ENCODE measurements around the gene NEU2. TPM values are rescaled to one million over a fixed set of nuclear protein-coding genes. Genes with fewer than 3 reads are reported as not detected.

The NEU2 gene
- total and polyA plus RNA-seq, 10 of the 15 experiments (the other 5 are each of a cell fraction or from before 2014, with no cell fraction given), result not detected

DNA sequence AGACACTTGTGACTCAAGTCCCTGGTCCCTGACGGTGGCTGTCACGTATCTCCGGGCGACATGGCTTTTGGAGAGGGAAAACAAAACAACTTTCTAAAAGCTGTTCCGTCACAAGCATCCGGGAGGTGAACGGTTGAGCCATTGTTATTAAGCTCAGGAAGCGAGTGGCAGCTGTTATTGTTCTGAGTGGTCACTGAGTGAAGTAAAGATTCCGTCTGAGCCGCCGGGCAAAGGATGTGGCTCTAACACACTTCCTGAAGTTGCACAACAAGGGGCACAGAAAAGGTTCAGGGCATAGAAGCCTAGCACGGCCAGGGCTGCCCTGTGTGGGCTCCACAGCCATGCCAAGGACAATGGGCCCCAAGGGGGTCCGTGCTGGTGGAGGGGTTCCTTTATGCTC lies 52.0 kb downstream of the NEU2 start:
- H3K36me3 ChIP-seq (ENCODE audit: control insufficient read depth in 2 of 2, insufficient read depth in 2 of 2, low read length in 1 of 2), result peaks cover 23 to 47% of the 10 kb centered on the region in 2 experiments
- no peaks in the 10 kb centered on the region for H3K27me3 ChIP-seq (replicated peaks in 1 of 2; ENCODE audit: control insufficient read depth in 2 of 2, insufficient read depth in 2 of 2, low read length in 1 of 2)
- ChIA-PET RAD21 (ENCODE audit: unreplicated experiment) (interaction anchor here (0.6 to 15.1 kb wide), 9 partner anchors 8 to 139 kb away, joined by 3 to 361 read pairs (median 4); partner anchors contain the start of gene INPP5D), CTCF (interaction anchor here (1.0 to 5.8 kb wide), 5 partner anchors 8 to 23 kb away, joined by 3 to 68 read pairs (median 3); partner anchors contain the start of gene INPP5D), POLR2A (interaction anchor here (0.6 to 11.9 kb wide), 5 partner anchors 9 to 99 kb away, joined by 3 to 271 read pairs (median 5); partner anchors contain the start of gene INPP5D), SMC1A (ENCODE audit: uncharacterized antibody, unreplicated experiment) (interaction anchor here (0.6 to 17.9 kb wide), 8 partner anchors 7 to 167 kb away, joined by 3 to 351 read pairs (median 18); partner anchors contain the start of genes ATG16L1 and INPP5D)
- peaks cover 91% of the 10 kb centered on the region for H3K4me1 ChIP-seq (ENCODE audit: control insufficient read depth, insufficient read depth, low read length)
- BruUV-seq (replicated peaks), result no TSS peak
- peak overlapping the region; percentile 88 for H3K4me2 ChIP-seq (ENCODE audit: control insufficient read depth, insufficient read depth)
- intact Hi-C loops (cut with micrococcal nuclease; ENCODE audit: unreplicated experiment), result loop anchor here (5.0 kb wide), 2 partner anchors 118 to 168 kb away; partner anchors contain the start of gene ATG16L1
- peaks cover 80% of the 10 kb centered on the region for H3K79me2 ChIP-seq (ENCODE audit: control insufficient read depth, insufficient read depth, low read length)
- WGBS (ENCODE audit: insufficient coverage, insufficient replicate concordance, low lambda C conversion rate, missing lambda C conversion rate), result 1% methylated on average over 13 of the region's 13 CpGs
- no peak overlapping the region for H2AFZ ChIP-seq (ENCODE audit: control insufficient read depth, low read depth, low read length)
- H3K27ac ChIP-seq (ENCODE audit: control insufficient read depth, insufficient read depth), result peak overlapping the region; percentile 100
- ATAC-seq (peak; percentile 28), FAIRE-seq (no peak), DNase-seq (ENCODE audit: low read depth, low spot score) (peak; percentile 78)
- no peaks in the 10 kb centered on the region for H3K9me3 ChIP-seq (replicated peaks; ENCODE audit: control insufficient read depth, insufficient read depth, low read length)
- peak overlapping the region; percentile 92 for H3K9ac ChIP-seq (ENCODE audit: control insufficient read depth, insufficient read depth, low read length)
- peak overlapping the region; percentile 47 for H3K4me3 ChIP-seq
- in situ Hi-C loops (cut with MboI), result no loop called here
- H4K20me1 ChIP-seq (ENCODE audit: control insufficient read depth, insufficient read depth), result no peaks in the 10 kb centered on the region
- TF ChIP-seq, protein P1, sequence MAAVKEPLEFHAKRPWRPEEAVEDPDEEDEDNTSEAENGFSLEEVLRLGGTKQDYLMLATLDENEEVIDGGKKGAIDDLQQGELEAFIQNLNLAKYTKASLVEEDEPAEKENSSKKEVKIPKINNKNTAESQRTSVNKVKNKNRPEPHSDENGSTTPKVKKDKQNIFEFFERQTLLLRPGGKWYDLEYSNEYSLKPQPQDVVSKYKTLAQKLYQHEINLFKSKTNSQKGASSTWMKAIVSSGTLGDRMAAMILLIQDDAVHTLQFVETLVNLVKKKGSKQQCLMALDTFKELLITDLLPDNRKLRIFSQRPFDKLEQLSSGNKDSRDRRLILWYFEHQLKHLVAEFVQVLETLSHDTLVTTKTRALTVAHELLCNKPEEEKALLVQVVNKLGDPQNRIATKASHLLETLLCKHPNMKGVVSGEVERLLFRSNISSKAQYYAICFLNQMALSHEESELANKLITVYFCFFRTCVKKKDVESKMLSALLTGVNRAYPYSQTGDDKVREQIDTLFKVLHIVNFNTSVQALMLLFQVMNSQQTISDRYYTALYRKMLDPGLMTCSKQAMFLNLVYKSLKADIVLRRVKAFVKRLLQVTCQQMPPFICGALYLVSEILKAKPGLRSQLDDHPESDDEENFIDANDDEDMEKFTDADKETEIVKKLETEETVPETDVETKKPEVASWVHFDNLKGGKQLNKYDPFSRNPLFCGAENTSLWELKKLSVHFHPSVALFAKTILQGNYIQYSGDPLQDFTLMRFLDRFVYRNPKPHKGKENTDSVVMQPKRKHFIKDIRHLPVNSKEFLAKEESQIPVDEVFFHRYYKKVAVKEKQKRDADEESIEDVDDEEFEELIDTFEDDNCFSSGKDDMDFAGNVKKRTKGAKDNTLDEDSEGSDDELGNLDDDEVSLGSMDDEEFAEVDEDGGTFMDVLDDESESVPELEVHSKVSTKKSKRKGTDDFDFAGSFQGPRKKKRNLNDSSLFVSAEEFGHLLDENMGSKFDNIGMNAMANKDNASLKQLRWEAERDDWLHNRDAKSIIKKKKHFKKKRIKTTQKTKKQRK (IDR thresholded peaks at IDR 0.05; ENCODE audit: low read depth, low read length), result no peak
- TF ChIP-seq SMC3 (IDR thresholded peaks at IDR 0.05; ENCODE audit: borderline replicate concordance, low read length) (no peak), ZBTB33 (IDR thresholded peaks at IDR 0.05) (no peak), RCOR1 (conservative IDR thresholded peaks at IDR 0.05; ENCODE audit: low read depth, low read length) (no peak), RFX5 (IDR thresholded peaks at IDR 0.05; ENCODE audit: low read depth, low read length) (peak; percentile 78), SPI1 (IDR thresholded peaks at IDR 0.05; ENCODE audit: borderline replicate concordance, insufficient read depth, low read depth, low read length) (peak; percentile 12; the same call in 1 of the 2 replicates), EP300 (IDR thresholded peaks at IDR 0.05; ENCODE audit: borderline replicate concordance in 1 of 2, control insufficient read depth in 1 of 2, low read depth in 2 of 2, low read length in 2 of 2) (peak; percentile 57 to 62; a peak in 2 of 4 replicates), KLF5 (IDR thresholded peaks at IDR 0.05; ENCODE audit: partially characterized antibody) (no peak), YBX1 (IDR thresholded peaks at IDR 0.05) (no peak)
- TF ChIP-seq, protein P2, sequence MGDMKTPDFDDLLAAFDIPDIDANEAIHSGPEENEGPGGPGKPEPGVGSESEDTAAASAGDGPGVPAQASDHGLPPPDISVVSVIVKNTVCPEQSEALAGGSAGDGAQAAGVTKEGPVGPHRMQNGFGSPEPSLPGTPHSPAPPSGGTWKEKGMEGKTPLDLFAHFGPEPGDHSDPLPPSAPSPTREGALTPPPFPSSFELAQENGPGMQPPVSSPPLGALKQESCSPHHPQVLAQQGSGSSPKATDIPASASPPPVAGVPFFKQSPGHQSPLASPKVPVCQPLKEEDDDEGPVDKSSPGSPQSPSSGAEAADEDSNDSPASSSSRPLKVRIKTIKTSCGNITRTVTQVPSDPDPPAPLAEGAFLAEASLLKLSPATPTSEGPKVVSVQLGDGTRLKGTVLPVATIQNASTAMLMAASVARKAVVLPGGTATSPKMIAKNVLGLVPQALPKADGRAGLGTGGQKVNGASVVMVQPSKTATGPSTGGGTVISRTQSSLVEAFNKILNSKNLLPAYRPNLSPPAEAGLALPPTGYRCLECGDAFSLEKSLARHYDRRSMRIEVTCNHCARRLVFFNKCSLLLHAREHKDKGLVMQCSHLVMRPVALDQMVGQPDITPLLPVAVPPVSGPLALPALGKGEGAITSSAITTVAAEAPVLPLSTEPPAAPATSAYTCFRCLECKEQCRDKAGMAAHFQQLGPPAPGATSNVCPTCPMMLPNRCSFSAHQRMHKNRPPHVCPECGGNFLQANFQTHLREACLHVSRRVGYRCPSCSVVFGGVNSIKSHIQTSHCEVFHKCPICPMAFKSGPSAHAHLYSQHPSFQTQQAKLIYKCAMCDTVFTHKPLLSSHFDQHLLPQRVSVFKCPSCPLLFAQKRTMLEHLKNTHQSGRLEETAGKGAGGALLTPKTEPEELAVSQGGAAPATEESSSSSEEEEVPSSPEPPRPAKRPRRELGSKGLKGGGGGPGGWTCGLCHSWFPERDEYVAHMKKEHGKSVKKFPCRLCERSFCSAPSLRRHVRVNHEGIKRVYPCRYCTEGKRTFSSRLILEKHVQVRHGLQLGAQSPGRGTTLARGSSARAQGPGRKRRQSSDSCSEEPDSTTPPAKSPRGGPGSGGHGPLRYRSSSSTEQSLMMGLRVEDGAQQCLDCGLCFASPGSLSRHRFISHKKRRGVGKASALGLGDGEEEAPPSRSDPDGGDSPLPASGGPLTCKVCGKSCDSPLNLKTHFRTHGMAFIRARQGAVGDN (IDR thresholded peaks at IDR 0.05), result peak; percentile 89
- TF ChIP-seq, protein P3, sequence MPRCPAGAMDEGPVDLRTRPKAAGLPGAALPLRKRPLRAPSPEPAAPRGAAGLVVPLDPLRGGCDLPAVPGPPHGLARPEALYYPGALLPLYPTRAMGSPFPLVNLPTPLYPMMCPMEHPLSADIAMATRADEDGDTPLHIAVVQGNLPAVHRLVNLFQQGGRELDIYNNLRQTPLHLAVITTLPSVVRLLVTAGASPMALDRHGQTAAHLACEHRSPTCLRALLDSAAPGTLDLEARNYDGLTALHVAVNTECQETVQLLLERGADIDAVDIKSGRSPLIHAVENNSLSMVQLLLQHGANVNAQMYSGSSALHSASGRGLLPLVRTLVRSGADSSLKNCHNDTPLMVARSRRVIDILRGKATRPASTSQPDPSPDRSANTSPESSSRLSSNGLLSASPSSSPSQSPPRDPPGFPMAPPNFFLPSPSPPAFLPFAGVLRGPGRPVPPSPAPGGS (IDR thresholded peaks at IDR 0.05; ENCODE audit: borderline replicate concordance, insufficient read depth, low read depth, low read length, poor library complexity, severe bottlenecking), result peak; percentile 26
